Endothelial cell of umbilical vein (primary cell): ENCODE measurements around the gene OOSP4B. TPM values are rescaled to one million over a fixed set of nuclear protein-coding genes. Genes with fewer than 3 reads are reported as not detected.

Experiments
- BruUV-seq: library from RNA; stranded (reverse); fragments of 400-500 nt; replicated peaks from 2 replicates; lab custom pipeline; 2021; lab: Mats Ljungman, UMichigan
- CTCF ChIA-PET: fragments of 300-600, 350-600 bp; sonication (Branson Sonifier 250); formaldehyde crosslinking; loops from one replicate; lab custom pipeline; 2021; ENCODE audit warnings: antibody characterized with exemption, inconsistent platforms; lab: Charles Lee
- POLR2A ChIA-PET: fragments of 300-600, 350-600 bp; sonication (Branson Sonifier 250); formaldehyde crosslinking; loops from one replicate; lab custom pipeline; 2021; ENCODE audit warnings: antibody characterized with exemption, inconsistent platforms; lab: Charles Lee
- DNase-seq: peaks from one replicate; pipeline ENCODE4 v3.0.0-alpha.2; 2011; ENCODE audit warnings: low read depth, low spot score
- FAIRE-seq: peaks from 2 replicates; lab custom pipeline; 2011; peaks lifted over from hg19 to GRCh38; lab: Jason Lieb, UNC
- H2AFZ ChIP-seq: 2 replicates; pipeline ENCODE4 v1.6.0; 2012; ENCODE audit warnings: low read depth, low read length, control low read depth, inconsistent platforms
- H3K27ac ChIP-seq: 2 replicates; pipeline ENCODE4 v1.5.1; 2011; ENCODE audit warnings: low read depth, mild to moderate bottlenecking, control low read depth, low read length, moderate library complexity; ENCODE audit not compliant: insufficient read depth
- H3K27me3 ChIP-seq, 2 experiments: 2 replicates each; pipeline versions ENCODE4 v1.6.0 to v1.6.1; 2011; ENCODE audit warnings: low read length in 2 of 2, mixed read lengths in 1 of 2; ENCODE audit not compliant: control insufficient read depth in 2 of 2, insufficient read depth in 2 of 2
- H3K36me3 ChIP-seq, 2 experiments: 2 replicates in 1 of 2; 3 replicates in 1 of 2; pipeline ENCODE4 v1.5.1; 2011; ENCODE audit warnings: low read length in 2 of 2, mild to moderate bottlenecking in 1 of 2, moderate library complexity in 1 of 2; ENCODE audit not compliant: control insufficient read depth in 2 of 2, insufficient read depth in 2 of 2; ENCODE audit errors: extremely low read depth in 1 of 2
- H3K4me1 ChIP-seq: 3 replicates; pipeline ENCODE4 v1.5.1; 2011; ENCODE audit warnings: mild to moderate bottlenecking, low read length; ENCODE audit not compliant: control insufficient read depth, insufficient read depth; ENCODE audit errors: extremely low read depth
- H3K4me2 ChIP-seq: 2 replicates; pipeline ENCODE4 v1.6.1; 2011; ENCODE audit warnings: low read length, control low read depth, mixed read lengths; ENCODE audit not compliant: insufficient read depth
- H3K4me3 ChIP-seq, 3 experiments: fragments of 200-600 bp in 1 of 3; sonication (generic), shearing (Covaris generic) in 1 of 3; replicated peaks in 1 of 3; 2 replicates each; pipeline ENCODE4 v1.5.1; 2011 to 2016; ENCODE audit warnings: control low read depth in 3 of 3, low read length in 3 of 3, mild to moderate bottlenecking in 2 of 3, inconsistent platforms in 1 of 3, low read depth in 1 of 3, moderate library complexity in 1 of 3; ENCODE audit not compliant: insufficient read depth in 1 of 3
- H3K79me2 ChIP-seq: 2 replicates; pipeline ENCODE4 v1.6.0; 2012; ENCODE audit warnings: low read length, inconsistent platforms; ENCODE audit not compliant: control insufficient read depth, insufficient read depth
- H3K9ac ChIP-seq: replicated peaks from 2 replicates; pipeline ENCODE3; 2011; ENCODE audit warnings: low read length, control low read depth; ENCODE audit not compliant: insufficient read depth; ENCODE audit errors: extremely low read depth
- H3K9me1 ChIP-seq: replicated peaks from 3 replicates; pipeline ENCODE4 v1.6.0; 2011; ENCODE audit warnings: mild to moderate bottlenecking, low read length; ENCODE audit not compliant: control insufficient read depth, insufficient read depth; ENCODE audit errors: extremely low read depth
- H3K9me3 ChIP-seq: replicated peaks from 2 replicates; pipeline ENCODE4 v1.5.1; 2012; ENCODE audit warnings: low read length, inconsistent platforms; ENCODE audit not compliant: control insufficient read depth, insufficient read depth
- H4K20me1 ChIP-seq: replicated peaks from 2 replicates; pipeline ENCODE3; 2011; ENCODE audit warnings: mild to moderate bottlenecking, low read length; ENCODE audit not compliant: control insufficient read depth, insufficient read depth; ENCODE audit errors: extremely low read depth
- EZH2 ChIP-seq: IDR thresholded peaks from 2 replicates; pipeline ENCODE4 v1.6.1; 2012; ENCODE audit warnings: borderline replicate concordance, low read depth, mild to moderate bottlenecking, moderate library complexity, low read length, inconsistent platforms; ENCODE audit not compliant: severe bottlenecking
- FOS ChIP-seq: IDR thresholded peaks from 2 replicates; pipeline ENCODE4 v1.6.1; 2011; ENCODE audit warnings: mild to moderate bottlenecking, low read length, moderate library complexity, borderline replicate concordance; ENCODE audit not compliant: insufficient read depth
- GATA2 ChIP-seq: IDR thresholded peaks from 2 replicates; pipeline ENCODE4 v1.7.0; 2011; ENCODE audit warnings: low read depth, mild to moderate bottlenecking, moderate library complexity, mixed read lengths, low read length; ENCODE audit not compliant: insufficient read length, insufficient read depth
- JUN ChIP-seq: IDR thresholded peaks from 2 replicates; pipeline ENCODE4 v1.6.1; 2011; ENCODE audit warnings: borderline replicate concordance, low read depth; ENCODE audit not compliant: insufficient read length, insufficient read depth
- MYC ChIP-seq: IDR thresholded peaks from one replicate; pipeline ENCODE4 v1.6.1; 2011; ENCODE audit warnings: mild to moderate bottlenecking, low read depth, low read length
- POLR2A ChIP-seq: IDR thresholded peaks from 2 replicates; pipeline ENCODE4 v1.6.1; 2012; ENCODE audit warnings: low read depth, mild to moderate bottlenecking, control low read depth, low read length
- POLR2AphosphoS5 ChIP-seq: IDR thresholded peaks from 2 replicates; pipeline ENCODE4 v1.6.1; 2012; ENCODE audit warnings: low read depth, mild to moderate bottlenecking, control low read depth, low read length, moderate library complexity; ENCODE audit not compliant: insufficient read depth
- dilution Hi-C: fragments of 300-500 bp; cut with MboI; formaldehyde crosslinking; loops from one replicate; pipeline ENCODE4 v1.15.0; 2019; ENCODE audit warnings: low sequenced_read_pairs; ENCODE audit not compliant: extremely low pct_ligation_motif_present
- intact Hi-C: fragments of 100-400 bp; cut with micrococcal nuclease; formaldehyde crosslinking; loops from one replicate; pipeline ENCODE4 v1.10.0; 2022
- polyA plus RNA-seq, 4 experiments: library from polyadenylated mRNA; depleted of rRNA in 3 of 4; stranded (reverse) in 3 of 4; unstranded in 1 of 4; fragments of >200 nt; gene quantifications; 2 replicates each; pipeline versions ENCODE4 v1.2.1 to v1.2.3, GENCODE V29; 2011 to 2012; ENCODE audit warnings: missing spikeins in 1 of 4
- total RNA-seq: library from RNA; stranded (reverse); gene quantifications from 2 replicates; pipeline ENCODE4 v1.2.3, GENCODE V29; 2021
- TF ChIP-seq, protein P1 (sequence below): IDR thresholded peaks from 2 replicates; pipeline ENCODE4 v1.6.1; 2011; ENCODE audit not compliant: insufficient read depth, insufficient read length
- TF ChIP-seq, protein P2 (sequence below), 2 donors: IDR thresholded peaks; 1 replicate in 1 of 2; 2 replicates in 1 of 2; pipeline ENCODE4 v1.5.1; 2011; ENCODE audit warnings: low read length in 2 of 2, mild to moderate bottlenecking in 2 of 2, moderate library complexity in 2 of 2, control low read depth in 1 of 2, inconsistent platforms in 1 of 2, low read depth in 1 of 2; ENCODE audit not compliant: insufficient read depth in 1 of 2; ENCODE audit errors: extremely low read depth in 1 of 2

The OOSP4B gene
- total and polyA plus RNA-seq, 2 donors (not counting 3 experiments of a cell fraction or from before 2014, with no cell fraction given): not detected

DNA sequence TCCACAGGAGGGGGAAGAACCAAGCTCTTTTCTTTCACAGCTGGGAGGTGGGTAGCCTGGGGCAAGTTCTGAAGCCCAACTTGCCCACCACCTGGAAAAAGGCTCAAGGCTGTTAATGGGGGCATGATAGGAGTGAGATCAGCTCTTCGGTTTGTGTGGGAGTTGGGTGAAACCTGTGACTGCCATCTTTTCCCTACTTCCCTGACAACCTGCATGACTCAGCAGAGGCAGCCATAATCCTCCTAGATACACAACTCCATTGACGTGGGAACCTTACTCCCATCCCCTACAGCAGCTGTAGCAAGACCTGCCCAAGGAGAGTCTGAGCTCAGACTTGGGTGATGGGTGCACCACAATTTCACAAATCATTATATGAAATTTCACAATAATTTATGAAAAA is 13.3 kb upstream of the OOSP4B start:
- Histone ChIP-seq H3K36me3 (no peaks in the 10 kb centered on the region), H3K27ac (no peak overlapping the region), H3K4me3 (no peak overlapping the region), H3K9me3 (no peaks in the 10 kb centered on the region), H3K4me1 (no peaks in the 10 kb centered on the region), H3K9me1 (no peaks in the 10 kb centered on the region), H3K27me3 (peaks cover 0 to 3% of the 10 kb centered on the region in 2 experiments), H3K9ac (no peak overlapping the region), H3K79me2 (no peaks in the 10 kb centered on the region), H4K20me1 (no peaks in the 10 kb centered on the region), H2AFZ (no peak overlapping the region), H3K4me2 (no peak overlapping the region)
- intact Hi-C loops: no loop called here
- POLR2A ChIA-PET: no interaction called here
- TF ChIP-seq, protein P1, sequence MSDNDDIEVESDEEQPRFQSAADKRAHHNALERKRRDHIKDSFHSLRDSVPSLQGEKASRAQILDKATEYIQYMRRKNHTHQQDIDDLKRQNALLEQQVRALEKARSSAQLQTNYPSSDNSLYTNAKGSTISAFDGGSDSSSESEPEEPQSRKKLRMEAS: no peak
- TF ChIP-seq MYC (no peak), GATA2 (no peak), EZH2 (no peak), JUN (no peak), FOS (no peak), POLR2AphosphoS5 (no peak), POLR2A (no peak)
- TF ChIP-seq, protein P2, sequence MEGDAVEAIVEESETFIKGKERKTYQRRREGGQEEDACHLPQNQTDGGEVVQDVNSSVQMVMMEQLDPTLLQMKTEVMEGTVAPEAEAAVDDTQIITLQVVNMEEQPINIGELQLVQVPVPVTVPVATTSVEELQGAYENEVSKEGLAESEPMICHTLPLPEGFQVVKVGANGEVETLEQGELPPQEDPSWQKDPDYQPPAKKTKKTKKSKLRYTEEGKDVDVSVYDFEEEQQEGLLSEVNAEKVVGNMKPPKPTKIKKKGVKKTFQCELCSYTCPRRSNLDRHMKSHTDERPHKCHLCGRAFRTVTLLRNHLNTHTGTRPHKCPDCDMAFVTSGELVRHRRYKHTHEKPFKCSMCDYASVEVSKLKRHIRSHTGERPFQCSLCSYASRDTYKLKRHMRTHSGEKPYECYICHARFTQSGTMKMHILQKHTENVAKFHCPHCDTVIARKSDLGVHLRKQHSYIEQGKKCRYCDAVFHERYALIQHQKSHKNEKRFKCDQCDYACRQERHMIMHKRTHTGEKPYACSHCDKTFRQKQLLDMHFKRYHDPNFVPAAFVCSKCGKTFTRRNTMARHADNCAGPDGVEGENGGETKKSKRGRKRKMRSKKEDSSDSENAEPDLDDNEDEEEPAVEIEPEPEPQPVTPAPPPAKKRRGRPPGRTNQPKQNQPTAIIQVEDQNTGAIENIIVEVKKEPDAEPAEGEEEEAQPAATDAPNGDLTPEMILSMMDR (IDR thresholded peaks at IDR 0.05; ENCODE audit: extremely low read depth in 1 of 2, insufficient read depth in 1 of 2, low read depth in 1 of 2, low read length in 2 of 2): no peak
- FAIRE-seq (no peak), DNase-seq (no peak)
- CTCF ChIA-PET: interaction anchor here (1.0 to 1.8 kb wide), 2 partner anchors 11 to 17 kb away, joined by 4 read pairs; no protein-coding TSS in a partner anchor
- dilution Hi-C loops: no loop called here
- BruUV-seq: no TSS peak
